HEK293 (cell line): ENCODE measurements around the gene SF1.

ENCODE experiments used
- CTCF ChIA-PET: fragments of 350-600 bp; formaldehyde crosslinking; extraction: SDS; loops from one replicate; lab custom pipeline; 2021; ENCODE audit warnings: antibody characterized with exemption; lab: Yijun Ruan, JAX
- POLR2A ChIA-PET: fragments of 300-600 bp; formaldehyde crosslinking; extraction: SDS; loops from one replicate; lab custom pipeline; 2020; ENCODE audit warnings: antibody characterized with exemption, inconsistent platforms; lab: Yijun Ruan, JAX
- H3K27ac ChIP-seq: fragments of 200-500 bp; sonication (Bioruptor generic); 2 replicates; pipeline ENCODE4 v1.5.1; 2014; ENCODE audit warnings: low read depth, low read length, control low read depth, inconsistent platforms; ENCODE audit errors: extremely low read depth
- H3K36me3 ChIP-seq, 2 experiments: fragments of 200-500 bp in 1 of 2; sonication (Bioruptor generic) in 1 of 2; 1 replicate in 1 of 2; 2 replicates in 1 of 2; pipeline ENCODE4 v1.5.1; 2014 to 2017; ENCODE audit warnings: inconsistent platforms in 2 of 2, low read length in 2 of 2; ENCODE audit not compliant: control insufficient read depth in 2 of 2, insufficient read depth in 1 of 2
- H3K4me1 ChIP-seq: fragments of 200-500 bp; sonication (Bioruptor generic); 2 replicates; pipeline ENCODE4 v1.5.1; 2014; ENCODE audit warnings: mild to moderate bottlenecking, low read length, inconsistent platforms; ENCODE audit not compliant: control insufficient read depth, insufficient read depth
- H3K4me3 ChIP-seq: 2 replicates; pipeline ENCODE4 v1.5.1; 2011; ENCODE audit warnings: low read depth, mild to moderate bottlenecking, control low read depth, low read length, moderate library complexity
- H3K9me3 ChIP-seq: fragments of 200-500 bp; sonication (Bioruptor generic); 2 replicates; pipeline ENCODE4 v1.5.1; 2014; ENCODE audit warnings: low read depth, low read length, inconsistent platforms; ENCODE audit not compliant: control insufficient read depth, insufficient read depth
- GLIS1 ChIP-seq: fragments of 450-650 bp; formaldehyde crosslinking; IDR thresholded peaks from 2 replicates; pipeline ENCODE4 v1.5.1; 2016; ENCODE audit warnings: missing biosample characterization, missing genetic modification characterization
- GLIS2 ChIP-seq: fragments of 450-650 bp; formaldehyde crosslinking; IDR thresholded peaks from 2 replicates; pipeline ENCODE4 v1.5.1; 2016; ENCODE audit warnings: missing biosample characterization, missing genetic modification characterization
- HOXC10 ChIP-seq: sonication (generic); formaldehyde crosslinking; IDR thresholded peaks from 2 replicates; pipeline ENCODE4 v1.8.1; 2023; ENCODE audit warnings: mild to moderate bottlenecking, missing genetic modification reagents
- PRDM1 ChIP-seq: fragments of 450-650 bp; formaldehyde crosslinking; IDR thresholded peaks from 2 replicates; pipeline ENCODE4; 2016; ENCODE audit warnings: missing biosample characterization, missing genetic modification characterization
- REPIN1 ChIP-seq: fragments of 450-650 bp; formaldehyde crosslinking; IDR thresholded peaks from 2 replicates; pipeline ENCODE4 v1.5.1; 2017; ENCODE audit warnings: missing biosample characterization, missing genetic modification characterization, low read depth
- SETDB1 ChIP-seq: IDR thresholded peaks from one replicate; pipeline ENCODE4 v1.6.1; 2017; ENCODE audit warnings: mild to moderate bottlenecking, low read length, moderate library complexity, mixed read lengths; ENCODE audit not compliant: insufficient read length
- SP2 ChIP-seq: fragments of 450-650 bp; formaldehyde crosslinking; IDR thresholded peaks from 2 replicates; pipeline ENCODE4 v1.5.1; 2016; ENCODE audit warnings: missing biosample characterization, missing genetic modification characterization
- SP3 ChIP-seq: fragments of 450-650 bp; formaldehyde crosslinking; IDR thresholded peaks from 2 replicates; pipeline ENCODE4 v1.5.1; 2016; ENCODE audit warnings: missing biosample characterization, missing genetic modification characterization
- ZBTB17 ChIP-seq: fragments of 450-650 bp; formaldehyde crosslinking; IDR thresholded peaks from 2 replicates; pipeline ENCODE4 v1.5.1; 2016; ENCODE audit warnings: missing biosample characterization, missing genetic modification characterization
- ZFHX2 ChIP-seq: fragments of 450-650 bp; formaldehyde crosslinking; conservative IDR thresholded peaks from 2 replicates; pipeline ENCODE4 v1.5.1; 2016; ENCODE audit warnings: missing biosample characterization, missing genetic modification characterization
- ZNF133 ChIP-seq: fragments of 450-650 bp; formaldehyde crosslinking; IDR thresholded peaks from 2 replicates; pipeline ENCODE4 v1.5.1; 2016; ENCODE audit warnings: missing biosample characterization, missing genetic modification characterization
- ZNF426 ChIP-seq: fragments of 450-650 bp; formaldehyde crosslinking; IDR thresholded peaks from 2 replicates; pipeline ENCODE4 v1.5.1; 2017; ENCODE audit warnings: missing biosample characterization, missing genetic modification characterization, mild to moderate bottlenecking, inconsistent platforms, moderate library complexity
- ZNF600 ChIP-seq: fragments of 450-650 bp; formaldehyde crosslinking; IDR thresholded peaks from 2 replicates; pipeline ENCODE4 v1.5.1; 2016; ENCODE audit warnings: missing biosample characterization, missing genetic modification characterization
- ZNF707 ChIP-seq: fragments of 450-650 bp; formaldehyde crosslinking; IDR thresholded peaks from 2 replicates; pipeline ENCODE4 v1.5.1; 2016; ENCODE audit warnings: missing biosample characterization, missing genetic modification characterization
- ZXDB ChIP-seq: fragments of 450-650 bp; formaldehyde crosslinking; IDR thresholded peaks from 2 replicates; pipeline ENCODE4 v1.5.1; 2016; ENCODE audit warnings: missing biosample characterization, missing genetic modification characterization
- TF ChIP-seq, protein P1 (sequence below): fragments of 450-650 bp; formaldehyde crosslinking; IDR thresholded peaks from 2 replicates; pipeline ENCODE4 v1.5.1; 2016; ENCODE audit warnings: missing biosample characterization, missing genetic modification characterization, low read depth
- TF ChIP-seq, protein P2 (sequence below): fragments of 450-650 bp; formaldehyde crosslinking; IDR thresholded peaks from 2 replicates; pipeline ENCODE4 v1.5.1; 2017; ENCODE audit warnings: missing biosample characterization, missing genetic modification characterization
- TF ChIP-seq, protein P3 (sequence below): fragments of 450-650 bp; IDR thresholded peaks from 2 replicates; pipeline ENCODE4 v1.5.1; 2018; ENCODE audit warnings: missing biosample characterization, missing genetic modification characterization

Gene SF1

DNA sequence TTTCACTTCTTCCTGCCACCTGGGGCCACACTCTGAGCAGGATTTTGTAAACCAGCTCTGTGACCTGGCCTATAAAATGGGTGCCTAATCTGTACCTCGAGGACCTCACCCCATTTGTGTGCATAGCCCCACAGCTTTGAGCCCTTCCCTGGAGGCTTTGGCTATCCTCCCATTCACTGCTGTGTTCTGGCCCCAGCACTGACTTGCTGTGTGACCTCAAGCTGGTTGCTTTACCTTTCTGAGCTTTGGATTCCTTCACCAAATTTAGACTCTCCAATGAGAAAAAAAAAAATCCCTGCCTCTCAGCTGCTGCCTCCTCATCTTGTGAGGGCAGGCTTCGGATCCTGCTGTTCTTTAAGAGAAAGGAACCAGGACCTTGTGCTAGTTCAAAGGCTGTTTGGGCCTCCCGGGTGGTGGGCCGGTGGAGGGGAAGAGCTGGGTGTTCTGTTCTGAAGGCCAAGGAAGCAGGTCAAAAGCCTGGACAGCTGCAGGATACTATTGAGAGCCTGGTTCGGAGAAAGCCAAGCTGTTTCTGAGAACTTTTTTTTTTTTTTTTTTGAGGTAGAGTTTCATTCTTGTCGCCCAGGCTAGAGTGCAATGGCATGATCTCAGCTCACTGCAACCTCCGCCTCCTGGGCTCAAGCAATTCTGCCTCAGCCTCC, 17.5 kb downstream of the SF1 start (continued):
- TF ChIP-seq ZNF707 (tag by site-specific recombination): no peak
- no peak for TF ChIP-seq SETDB1
- no peak for TF ChIP-seq HOXC10 (CRISPR knock-in tag)
- no peak for TF ChIP-seq PRDM1 (tag by site-specific recombination)
- TF ChIP-seq, protein P1, sequence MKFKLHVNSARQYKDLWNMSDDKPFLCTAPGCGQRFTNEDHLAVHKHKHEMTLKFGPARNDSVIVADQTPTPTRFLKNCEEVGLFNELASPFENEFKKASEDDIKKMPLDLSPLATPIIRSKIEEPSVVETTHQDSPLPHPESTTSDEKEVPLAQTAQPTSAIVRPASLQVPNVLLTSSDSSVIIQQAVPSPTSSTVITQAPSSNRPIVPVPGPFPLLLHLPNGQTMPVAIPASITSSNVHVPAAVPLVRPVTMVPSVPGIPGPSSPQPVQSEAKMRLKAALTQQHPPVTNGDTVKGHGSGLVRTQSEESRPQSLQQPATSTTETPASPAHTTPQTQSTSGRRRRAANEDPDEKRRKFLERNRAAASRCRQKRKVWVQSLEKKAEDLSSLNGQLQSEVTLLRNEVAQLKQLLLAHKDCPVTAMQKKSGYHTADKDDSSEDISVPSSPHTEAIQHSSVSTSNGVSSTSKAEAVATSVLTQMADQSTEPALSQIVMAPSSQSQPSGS (tag by site-specific recombination): no peak
- no peak for TF ChIP-seq ZFHX2 (tag by site-specific recombination)

DNA sequence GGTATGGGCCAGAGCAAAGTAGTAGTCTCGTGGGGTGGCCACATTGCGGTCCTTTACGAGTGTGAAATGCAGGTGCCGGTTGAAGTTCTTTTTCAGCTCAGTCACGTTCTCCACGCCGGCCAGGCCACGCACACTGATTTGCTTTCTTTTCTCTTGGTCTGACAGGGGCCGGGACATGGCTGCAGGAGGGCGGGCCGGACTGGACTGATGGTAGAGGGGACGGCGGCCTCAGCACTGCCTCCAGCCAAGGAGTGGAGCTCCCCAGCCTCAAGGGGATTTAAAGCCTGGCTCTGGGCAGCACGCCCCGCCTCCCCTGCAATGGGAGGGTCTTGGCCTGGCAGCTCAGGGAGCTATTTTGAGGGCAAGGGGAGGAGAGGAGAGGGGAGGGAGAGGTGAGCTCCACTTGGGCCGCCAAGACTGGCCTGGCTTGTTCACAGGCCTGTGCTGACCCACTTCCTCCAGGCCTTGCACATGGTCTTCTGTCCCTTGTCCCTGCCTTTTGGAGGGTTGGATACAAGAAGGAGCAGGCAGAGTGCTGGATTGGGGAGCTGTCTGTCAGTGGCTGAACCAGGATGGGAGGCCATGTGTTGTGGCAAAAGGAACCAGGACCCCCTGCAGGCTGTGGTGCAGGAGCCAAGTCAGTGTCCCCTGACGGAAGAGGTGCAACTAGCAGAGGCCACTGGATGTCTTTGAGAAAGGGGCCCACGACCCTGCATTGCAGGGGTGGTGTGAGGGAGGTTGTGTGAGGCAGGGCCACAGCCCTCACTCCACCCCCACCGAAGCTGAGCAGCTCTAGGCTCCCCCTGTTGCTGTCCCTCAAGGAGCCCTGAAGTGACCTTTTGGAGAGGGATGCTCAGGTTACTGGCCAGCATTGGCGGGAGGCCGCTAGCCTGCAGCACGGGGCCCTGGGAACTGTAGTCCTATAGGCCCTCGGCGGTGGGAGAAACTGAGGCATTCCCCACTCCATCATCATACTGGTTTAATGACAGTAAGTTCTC, 18.3 kb downstream of the SF1 start, which contains the start of gene PYGM:
TSS of gene PYGM (minus strand) at position 253 of the 998 bp plus-strand sequence. CDS start at position 177, 76 bp downstream.
- peaks cover 7% of the 10 kb centered on the region for H3K4me1 ChIP-seq
- no peak within 1 kb of the TSS for H3K27ac ChIP-seq

DNA sequence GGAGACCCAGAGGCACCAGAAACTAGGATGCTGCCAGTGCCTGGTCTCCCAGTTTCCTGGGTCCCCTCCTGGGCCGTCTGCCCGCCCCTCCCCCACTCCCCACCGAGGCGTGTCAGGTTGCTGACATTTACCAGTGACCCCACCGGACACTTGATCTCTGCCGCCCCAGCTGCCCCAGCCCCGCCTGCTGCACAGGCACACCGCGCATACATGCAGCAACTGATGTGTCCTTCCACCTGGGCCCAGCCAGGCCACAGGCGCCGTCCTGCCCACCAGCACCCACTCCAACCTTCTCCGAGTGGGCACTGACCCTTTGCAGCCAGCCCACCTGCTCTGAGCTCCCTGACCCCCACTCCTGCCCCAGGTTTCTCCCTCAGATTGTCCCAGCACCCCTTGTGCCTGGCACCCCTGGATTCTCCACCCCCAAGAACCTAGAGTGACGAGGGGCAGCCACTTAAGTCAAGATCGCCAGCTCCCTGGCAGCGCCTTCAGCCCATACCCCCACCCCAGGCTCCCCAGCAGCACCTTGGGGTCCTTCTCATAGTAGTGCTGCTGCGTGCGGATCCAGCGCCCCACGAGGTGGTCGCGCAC, 19.1 kb downstream of the SF1 start:
- Histone ChIP-seq H3K4me1 (peaks cover 2% of the 10 kb centered on the region; the same call in 1 of the 2 replicates), H3K36me3 (peaks cover 0 to 25% of the 10 kb centered on the region in 2 experiments; a peak in 1 of 3 replicates), H3K27ac (no peak overlapping the region), H3K4me3 (no peak overlapping the region), H3K9me3 (no peaks in the 10 kb centered on the region)
- no peak for TF ChIP-seq ZNF133 (tag by site-specific recombination)
- no peak for TF ChIP-seq ZNF426 (tag by site-specific recombination)
- ChIA-PET CTCF (interaction anchor here (0.5 to 1.1 kb wide), 3 partner anchors 15 to 1129 kb away, joined by 3 read pairs; partner anchors contain the start of genes FIBP and RASGRP2), POLR2A (interaction anchor here (0.5 to 5.8 kb wide), 5 partner anchors 12 to 269 kb away, joined by 3 to 42 read pairs (median 5); partner anchors contain the start of gene SF1)

More for the DNA sequence above, 18.3 kb downstream of the SF1 start, which contains the start of gene PYGM:
- Histone ChIP-seq H3K36me3 (peaks cover 0 to 33% of the 10 kb centered on the region in 2 experiments; a peak in 1 of 3 replicates), H3K9me3 (no peaks in the 10 kb centered on the region), H3K4me3 (no peak within 1 kb of the TSS)
- ChIA-PET POLR2A (interaction anchor here (0.5 to 5.8 kb wide), 6 partner anchors 12 to 86 kb away, joined by 3 to 42 read pairs (median 6); partner anchors contain the start of gene SF1), CTCF (interaction anchor here (0.5 to 1.1 kb wide), 3 partner anchors 14 to 16 kb away, joined by 3 to 4 read pairs (median 3); partner anchors contain the start of gene RASGRP2)
- TF ChIP-seq SP3 (tag by site-specific recombination): 0 out of 2 replicates have a peak, but pooled peaks have one; percentile 25
- peak; percentile 73 for TF ChIP-seq GLIS2 (tag by site-specific recombination)
- TF ChIP-seq SP2 (tag by site-specific recombination): peak; percentile 66
- TF ChIP-seq, protein P2, sequence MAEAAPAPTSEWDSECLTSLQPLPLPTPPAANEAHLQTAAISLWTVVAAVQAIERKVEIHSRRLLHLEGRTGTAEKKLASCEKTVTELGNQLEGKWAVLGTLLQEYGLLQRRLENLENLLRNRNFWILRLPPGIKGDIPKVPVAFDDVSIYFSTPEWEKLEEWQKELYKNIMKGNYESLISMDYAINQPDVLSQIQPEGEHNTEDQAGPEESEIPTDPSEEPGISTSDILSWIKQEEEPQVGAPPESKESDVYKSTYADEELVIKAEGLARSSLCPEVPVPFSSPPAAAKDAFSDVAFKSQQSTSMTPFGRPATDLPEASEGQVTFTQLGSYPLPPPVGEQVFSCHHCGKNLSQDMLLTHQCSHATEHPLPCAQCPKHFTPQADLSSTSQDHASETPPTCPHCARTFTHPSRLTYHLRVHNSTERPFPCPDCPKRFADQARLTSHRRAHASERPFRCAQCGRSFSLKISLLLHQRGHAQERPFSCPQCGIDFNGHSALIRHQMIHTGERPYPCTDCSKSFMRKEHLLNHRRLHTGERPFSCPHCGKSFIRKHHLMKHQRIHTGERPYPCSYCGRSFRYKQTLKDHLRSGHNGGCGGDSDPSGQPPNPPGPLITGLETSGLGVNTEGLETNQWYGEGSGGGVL (tag by site-specific recombination): peak; percentile 19; the same call in 1 of the 2 replicates
- peak; percentile 58 for TF ChIP-seq ZXDB
- TF ChIP-seq REPIN1 (tag by site-specific recombination): no peak
- TF ChIP-seq ZNF600 (tag by site-specific recombination): 0 out of 2 replicates have a peak, but pooled peaks have one; percentile 32
- TF ChIP-seq ZBTB17: 0 out of 2 replicates have a peak, but pooled peaks have one; percentile 32
- TF ChIP-seq, protein P3, sequence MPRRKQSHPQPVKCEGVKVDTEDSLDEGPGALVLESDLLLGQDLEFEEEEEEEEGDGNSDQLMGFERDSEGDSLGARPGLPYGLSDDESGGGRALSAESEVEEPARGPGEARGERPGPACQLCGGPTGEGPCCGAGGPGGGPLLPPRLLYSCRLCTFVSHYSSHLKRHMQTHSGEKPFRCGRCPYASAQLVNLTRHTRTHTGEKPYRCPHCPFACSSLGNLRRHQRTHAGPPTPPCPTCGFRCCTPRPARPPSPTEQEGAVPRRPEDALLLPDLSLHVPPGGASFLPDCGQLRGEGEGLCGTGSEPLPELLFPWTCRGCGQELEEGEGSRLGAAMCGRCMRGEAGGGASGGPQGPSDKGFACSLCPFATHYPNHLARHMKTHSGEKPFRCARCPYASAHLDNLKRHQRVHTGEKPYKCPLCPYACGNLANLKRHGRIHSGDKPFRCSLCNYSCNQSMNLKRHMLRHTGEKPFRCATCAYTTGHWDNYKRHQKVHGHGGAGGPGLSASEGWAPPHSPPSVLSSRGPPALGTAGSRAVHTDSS: no peak
- TF ChIP-seq GLIS1: peak; percentile 55
